Renal pelvis (tissue), 4 donors: Measurements from ENCODE around the gene TLR10. TPM values are rescaled to one million over a fixed set of nuclear protein-coding genes. Genes with fewer than 3 reads are reported as not detected.
A peak's percentile ranks its signal among the peaks of the same experiment; 100 is the strongest.
"Not testable (repeated sequence)": the region's sequence is repeated elsewhere in the genome, so short reads cannot be mapped to it uniquely, and the experiment has no call there.

Experiments used
- DNase-seq: peaks from one replicate; pipeline ENCODE4 v3.0.0-alpha.2; 2013
- polyA plus RNA-seq, 3 donors: library from polyadenylated mRNA; unstranded; fragments of 120-200 nt; gene quantifications; one replicate each; pipeline ENCODE4 v1.2.1, GENCODE V29; 2013; ENCODE audit not compliant: insufficient read length in 3 of 3

TLR10 gene
- polyA plus RNA-seq, 3 donors: 0.47 to 0.59 (median 0.58) TPM

GRCh38 chr4:38766940-38767339 lies 15.8 kb downstream of the TLR10 start:
- DNase-seq: not testable (repeated sequence)

GRCh38 chr4:38765382-38765781 lies 17.4 kb downstream of the TLR10 start:
- no peak for DNase-seq

- no peak for DNase-seq
Measured at GRCh38 chr4:38764277-38764676, 18.5 kb downstream of the TLR10 start.

GRCh38 chr4:38762560-38762959 lies 20.2 kb downstream of the TLR10 start:
- no peak for DNase-seq

GRCh38 chr4:38759790-38760122 lies 23.0 kb downstream of the TLR10 start:
- no peak for DNase-seq

GRCh38 chr4:38759113-38759789 lies 23.5 kb downstream of the TLR10 start:
- peak; percentile 70 for DNase-seq

- DNase-seq: no peak
Measured at GRCh38 chr4:38757945-38758600, 24.7 kb downstream of the TLR10 start.

GRCh38 chr4:38752941-38753806 lies 29.6 kb downstream of the TLR10 start:
- DNase-seq: peak; percentile 97

- DNase-seq: no peak
Measured at GRCh38 chr4:38752372-38752940, 30.3 kb downstream of the TLR10 start.

GRCh38 chr4:38751341-38752010 lies 31.3 kb downstream of the TLR10 start:
- no peak for DNase-seq

- DNase-seq: no peak
Measured at GRCh38 chr4:38749336-38749735, 33.5 kb downstream of the TLR10 start.

GRCh38 chr4:38747629-38748028 lies 35.2 kb downstream of the TLR10 start:
- no peak for DNase-seq

GRCh38 chr4:38745881-38746280 lies 36.9 kb downstream of the TLR10 start:
- DNase-seq: no peak

- DNase-seq: no peak
Measured at GRCh38 chr4:38743866-38744265, 38.9 kb downstream of the TLR10 start.

GRCh38 chr4:38740303-38740702 lies 42.5 kb downstream of the TLR10 start:
- no peak for DNase-seq

GRCh38 chr4:38738940-38739803 lies 43.6 kb downstream of the TLR10 start:
- DNase-seq: no peak

GRCh38 chr4:38735870-38736269 lies 46.9 kb downstream of the TLR10 start:
- DNase-seq: no peak

- DNase-seq: no peak
Measured at GRCh38 chr4:38734911-38735310, 47.9 kb downstream of the TLR10 start.

- DNase-seq: no peak
Measured at GRCh38 chr4:38734446-38734845, 48.3 kb downstream of the TLR10 start.

- no peak for DNase-seq
Measured at GRCh38 chr4:38733663-38734062, 49.1 kb downstream of the TLR10 start.
